Measurements from ENCODE around the gene GUSB. TPM values are rescaled to one million over a fixed set of nuclear protein-coding genes. Genes with fewer than 3 reads are reported as not detected.

The GUSB gene
- total and polyA plus RNA-seq, 10 of the 15 experiments (the other 5 are each of a cell fraction or from before 2014, with no cell fraction given) = 9.8 to 71.2 (median 45.4) TPM

- no peak for TF ChIP-seq ZBED1 (IDR thresholded peaks at IDR 0.05; ENCODE audit: borderline replicate concordance)
- TF ChIP-seq TAF1 (IDR thresholded peaks at IDR 0.05; ENCODE audit: borderline replicate concordance, low read depth, low read length) = peak; percentile 44; the same call in 1 of the 2 replicates
- peak; percentile 21; the same call in 1 of the 2 replicates for TF ChIP-seq MTA2 (IDR thresholded peaks at IDR 0.05; ENCODE audit: low read depth)
- TF ChIP-seq STAT1 (conservative IDR thresholded peaks at IDR 0.05) = no peak
- peak in 1 of 2 experiments; percentile 53; a peak in 2 of 4 replicates for TF ChIP-seq IKZF2 (IDR thresholded peaks at IDR 0.05)
- TF ChIP-seq IRF4 (IDR thresholded peaks at IDR 0.05; ENCODE audit: low read depth, low read length) = 0 out of 2 replicates have a peak, but pooled peaks have one; percentile 18
- TF ChIP-seq GABPA (IDR thresholded peaks at IDR 0.05; ENCODE audit: low read depth) = peak; percentile 79
- peak; percentile 82 for TF ChIP-seq RUNX3 (IDR thresholded peaks at IDR 0.05; ENCODE audit: low read length)
- peak; percentile 38 to 75; a peak in 3 of 4 replicates for TF ChIP-seq BHLHE40 (IDR thresholded peaks at IDR 0.05; ENCODE audit: borderline replicate concordance in 1 of 2, low read depth in 2 of 2, low read length in 1 of 2)
- 0 out of 2 replicates have a peak, but pooled peaks have one; percentile 36 for TF ChIP-seq CHD2 (IDR thresholded peaks at IDR 0.05; ENCODE audit: borderline replicate concordance, low read depth, low read length)
- TF ChIP-seq ELK1 (IDR thresholded peaks at IDR 0.05; ENCODE audit: low read depth, low read length) = no peak
- no peak for TF ChIP-seq CBX5 (IDR thresholded peaks at IDR 0.05; ENCODE audit: low read depth)
- peak; percentile 60; the same call in 1 of the 2 replicates for TF ChIP-seq POLR2A (IDR thresholded peaks at IDR 0.05; ENCODE audit: low read depth, low read length)
- TF ChIP-seq PKNOX1 (IDR thresholded peaks at IDR 0.05) = peak; percentile 46; the same call in 1 of the 2 replicates
- peak; percentile 75; the same call in 1 of the 2 replicates for TF ChIP-seq NR2F1 (conservative IDR thresholded peaks at IDR 0.05)
- TF ChIP-seq USF1 (IDR thresholded peaks at IDR 0.05; ENCODE audit: borderline replicate concordance, extremely low read length, insufficient read depth, low read depth, low read length) = no peak
- peak; percentile 56; the same call in 1 of the 2 replicates for TF ChIP-seq CBFB (IDR thresholded peaks at IDR 0.05; ENCODE audit: low read depth)
- 0 out of 3 replicates have a peak, but pooled peaks have one; percentile 47 for TF ChIP-seq POU2F2 (IDR thresholded peaks at IDR 0.05; ENCODE audit: borderline replicate concordance, low read depth, low read length)
- TF ChIP-seq NBN (IDR thresholded peaks at IDR 0.05) = peak; percentile 81; the same call in 1 of the 2 replicates
- peak; percentile 34; the same call in 1 of the 2 replicates for TF ChIP-seq ZNF384 (IDR thresholded peaks at IDR 0.05; ENCODE audit: borderline replicate concordance, low read depth, low read length)
- peak; percentile 85 for TF ChIP-seq CREB1 (IDR thresholded peaks at IDR 0.05; ENCODE audit: low read depth)
- no peak for TF ChIP-seq MAX (IDR thresholded peaks at IDR 0.05; ENCODE audit: low read depth, low read length)
- TF ChIP-seq IKZF1 (conservative IDR thresholded peaks at IDR 0.05) = peak; percentile 71
- 0 out of 2 replicates have a peak, but pooled peaks have one; percentile 40 for TF ChIP-seq DPF2 (IDR thresholded peaks at IDR 0.05)
- TF ChIP-seq PML (IDR thresholded peaks at IDR 0.05; ENCODE audit: low read length) = peak; percentile 64; the same call in 1 of the 2 replicates
- TF ChIP-seq YY1 (IDR thresholded peaks at IDR 0.05; ENCODE audit: low read depth, low read length) = 0 out of 2 replicates have a peak, but pooled peaks have one; percentile 6
- peak in 1 of 2 experiments; percentile 87; a peak in 2 of 3 replicates for TF ChIP-seq EGR1 (IDR thresholded peaks at IDR 0.05; ENCODE audit: borderline replicate concordance in 1 of 2, low read depth in 2 of 2, low read length in 2 of 2)
- TF ChIP-seq ATF7 (IDR thresholded peaks at IDR 0.05; ENCODE audit: low read depth) = peak; percentile 81
Measured at GRCh38 chr7:65980478-65981250, 1.3 kb downstream of the GUSB start (continued).

All from GM12878 (cell line).